Keratinocyte (primary cell): Measurements from ENCODE around the gene ABHD12B. TPM values are rescaled to one million over a fixed set of nuclear protein-coding genes. Genes with fewer than 3 reads are reported as not detected.

ENCODE experiments used
- DNase-seq: peaks from one replicate; pipeline ENCODE4 v3.0.0-alpha.2; 2011; ENCODE audit warnings: low read depth, missing footprints, low spot score
- FAIRE-seq: peaks from 2 replicates; lab custom pipeline; 2011; peaks lifted over from hg19 to GRCh38; lab: Jason Lieb, UNC
- H2AFZ ChIP-seq: 2 replicates; pipeline ENCODE4 v1.6.0; 2012; ENCODE audit warnings: low read length, control low read depth, inconsistent platforms; ENCODE audit not compliant: control insufficient read depth
- H3K27ac ChIP-seq: 2 replicates; pipeline ENCODE4 v1.5.1; 2011; ENCODE audit warnings: low read length; ENCODE audit not compliant: control insufficient read depth, insufficient read depth
- H3K27me3 ChIP-seq: 3 replicates; pipeline ENCODE4 v1.6.0; 2011; ENCODE audit warnings: low read length; ENCODE audit not compliant: control insufficient read depth, insufficient read depth; ENCODE audit errors: extremely low read depth
- H3K36me3 ChIP-seq, 2 experiments: 2 replicates in 1 of 2; 3 replicates in 1 of 2; pipeline ENCODE4 v1.5.1; 2011; ENCODE audit warnings: low read length in 2 of 2, mild to moderate bottlenecking in 1 of 2; ENCODE audit not compliant: control insufficient read depth in 2 of 2, insufficient read depth in 2 of 2; ENCODE audit errors: extremely low read depth in 1 of 2
- H3K4me1 ChIP-seq: 3 replicates; pipeline ENCODE4 v1.5.1; 2011; ENCODE audit warnings: low read length; ENCODE audit not compliant: control insufficient read depth, insufficient read depth; ENCODE audit errors: extremely low read depth
- H3K4me2 ChIP-seq: 3 replicates; pipeline ENCODE4 v1.6.0; 2011; ENCODE audit warnings: low read depth, low read length; ENCODE audit not compliant: control insufficient read depth, insufficient read depth; ENCODE audit errors: extremely low read depth
- H3K4me3 ChIP-seq, 3 experiments: fragments of 200-600 bp in 1 of 3; sonication (generic) in 1 of 3; 2 replicates in 2 of 3; 3 replicates in 1 of 3; pipeline ENCODE4 v1.5.1; 2011 to 2016; ENCODE audit warnings: low read length in 3 of 3, mild to moderate bottlenecking in 3 of 3, control low read depth in 2 of 3, inconsistent platforms in 1 of 3, low read depth in 1 of 3, mixed read lengths in 1 of 3, mixed run types in 1 of 3, moderate library complexity in 1 of 3; ENCODE audit not compliant: control insufficient read depth in 2 of 3, insufficient read depth in 2 of 3; ENCODE audit errors: extremely low read depth in 1 of 3
- H3K79me2 ChIP-seq: 2 replicates; pipeline ENCODE4 v1.6.0; 2012; ENCODE audit warnings: low read length; ENCODE audit not compliant: control insufficient read depth, insufficient read depth
- H3K9ac ChIP-seq: 3 replicates; pipeline ENCODE4 v1.6.0; 2011; ENCODE audit warnings: low read length; ENCODE audit not compliant: control insufficient read depth, insufficient read depth; ENCODE audit errors: extremely low read depth
- H3K9me1 ChIP-seq: 3 replicates; pipeline ENCODE4 v1.6.0; 2011; ENCODE audit warnings: low read length; ENCODE audit not compliant: control insufficient read depth, insufficient read depth; ENCODE audit errors: extremely low read depth
- H3K9me3 ChIP-seq: 2 replicates; pipeline ENCODE4 v1.5.1; 2012; ENCODE audit warnings: low read depth, low read length; ENCODE audit not compliant: control insufficient read depth
- H4K20me1 ChIP-seq: 3 replicates; pipeline ENCODE4 v1.6.0; 2011; ENCODE audit warnings: low read length; ENCODE audit not compliant: control insufficient read depth, insufficient read depth; ENCODE audit errors: extremely low read depth
- EZH2 ChIP-seq: IDR thresholded peaks from one replicate; pipeline ENCODE4 v1.6.1; 2012; ENCODE audit warnings: inconsistent platforms, mild to moderate bottlenecking, low read length, moderate library complexity
- dilution Hi-C: fragments of 300-500 bp; cut with MboI; formaldehyde crosslinking; loops from one replicate; pipeline ENCODE4 v1.7.0; 2020; ENCODE audit warnings: low sequenced_read_pairs; ENCODE audit not compliant: extremely low pct_ligation_motif_present
- polyA plus RNA-seq, 5 experiments: library from polyadenylated mRNA; depleted of rRNA in 3 of 5; stranded (reverse) in 3 of 5; stranded (forward) in 1 of 5; unstranded in 1 of 5; fragments of >200 nt; gene quantifications; 1 replicate in 1 of 5; 2 replicates in 3 of 5; 3 replicates in 1 of 5; pipeline versions ENCODE4 v1.2.1 to v1.2.3, GENCODE V29; 2011 to 2012; ENCODE audit warnings: missing spikeins in 2 of 5, low read depth in 1 of 5, low replicate concordance in 1 of 5
- TF ChIP-seq, protein P1 (sequence below), 3 experiments: IDR thresholded peaks in 1 of 3; conservative IDR thresholded peaks in 1 of 3; optimal IDR thresholded peaks in 1 of 3; 2 replicates in 2 of 3; 3 replicates in 1 of 3; pipeline versions ENCODE3 to v1.5.1; 2011; ENCODE audit warnings: low read length in 3 of 3, mild to moderate bottlenecking in 3 of 3, moderate library complexity in 2 of 3, control low read depth in 1 of 3, inconsistent platforms in 1 of 3; ENCODE audit not compliant: insufficient read depth in 2 of 3; ENCODE audit errors: extremely low read depth in 1 of 3

The ABHD12B gene
- polyA plus RNA-seq, 1 donor (not counting 4 experiments of a cell fraction or from before 2014, with no cell fraction given) = not detected

DNA sequence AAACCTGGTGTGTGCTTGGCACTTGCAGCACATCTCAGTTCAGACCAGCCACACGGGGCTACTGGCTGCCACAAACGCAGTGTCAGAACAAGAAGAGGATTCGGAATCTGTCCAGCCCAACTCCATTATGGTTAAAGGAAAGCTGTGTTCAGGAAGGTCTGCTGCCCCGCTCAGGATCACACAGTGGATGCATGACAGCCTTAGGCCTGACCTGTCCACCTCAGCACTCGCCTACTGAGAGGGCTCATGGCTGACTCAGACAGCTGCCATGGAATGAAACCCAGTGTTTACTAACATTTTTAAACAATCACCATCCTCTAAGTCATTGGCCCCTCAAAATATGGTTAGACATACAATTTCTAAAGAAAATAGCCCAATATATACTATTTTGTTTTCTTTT lies 35.3 kb upstream of the ABHD12B start:
- no peaks in the 10 kb centered on the region for H3K9me3 ChIP-seq
- FAIRE-seq (no peak), DNase-seq (no peak)
- no peaks in the 10 kb centered on the region for H4K20me1 ChIP-seq
- dilution Hi-C loops = no loop called here
- TF ChIP-seq, protein P1, sequence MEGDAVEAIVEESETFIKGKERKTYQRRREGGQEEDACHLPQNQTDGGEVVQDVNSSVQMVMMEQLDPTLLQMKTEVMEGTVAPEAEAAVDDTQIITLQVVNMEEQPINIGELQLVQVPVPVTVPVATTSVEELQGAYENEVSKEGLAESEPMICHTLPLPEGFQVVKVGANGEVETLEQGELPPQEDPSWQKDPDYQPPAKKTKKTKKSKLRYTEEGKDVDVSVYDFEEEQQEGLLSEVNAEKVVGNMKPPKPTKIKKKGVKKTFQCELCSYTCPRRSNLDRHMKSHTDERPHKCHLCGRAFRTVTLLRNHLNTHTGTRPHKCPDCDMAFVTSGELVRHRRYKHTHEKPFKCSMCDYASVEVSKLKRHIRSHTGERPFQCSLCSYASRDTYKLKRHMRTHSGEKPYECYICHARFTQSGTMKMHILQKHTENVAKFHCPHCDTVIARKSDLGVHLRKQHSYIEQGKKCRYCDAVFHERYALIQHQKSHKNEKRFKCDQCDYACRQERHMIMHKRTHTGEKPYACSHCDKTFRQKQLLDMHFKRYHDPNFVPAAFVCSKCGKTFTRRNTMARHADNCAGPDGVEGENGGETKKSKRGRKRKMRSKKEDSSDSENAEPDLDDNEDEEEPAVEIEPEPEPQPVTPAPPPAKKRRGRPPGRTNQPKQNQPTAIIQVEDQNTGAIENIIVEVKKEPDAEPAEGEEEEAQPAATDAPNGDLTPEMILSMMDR (optimal IDR thresholded peaks at IDR 0.05 in 1 of 3, IDR thresholded peaks at IDR 0.05 in 1 of 3, conservative IDR thresholded peaks at IDR 0.05 in 1 of 3; ENCODE audit: extremely low read depth in 1 of 3, insufficient read depth in 2 of 3, low read length in 3 of 3) = no peak
- TF ChIP-seq EZH2 = no peak
- no peak overlapping the region for H2AFZ ChIP-seq
- H3K27me3 ChIP-seq = no peaks in the 10 kb centered on the region
- no peaks in the 10 kb centered on the region for H3K36me3 ChIP-seq
- H3K9ac ChIP-seq = no peak overlapping the region
- H3K4me2 ChIP-seq = no peak overlapping the region
- no peak overlapping the region for H3K4me3 ChIP-seq
- H3K79me2 ChIP-seq = no peaks in the 10 kb centered on the region
- peaks cover 4% of the 10 kb centered on the region for H3K4me1 ChIP-seq
- no peaks in the 10 kb centered on the region for H3K9me1 ChIP-seq
- H3K27ac ChIP-seq = no peak overlapping the region

DNA sequence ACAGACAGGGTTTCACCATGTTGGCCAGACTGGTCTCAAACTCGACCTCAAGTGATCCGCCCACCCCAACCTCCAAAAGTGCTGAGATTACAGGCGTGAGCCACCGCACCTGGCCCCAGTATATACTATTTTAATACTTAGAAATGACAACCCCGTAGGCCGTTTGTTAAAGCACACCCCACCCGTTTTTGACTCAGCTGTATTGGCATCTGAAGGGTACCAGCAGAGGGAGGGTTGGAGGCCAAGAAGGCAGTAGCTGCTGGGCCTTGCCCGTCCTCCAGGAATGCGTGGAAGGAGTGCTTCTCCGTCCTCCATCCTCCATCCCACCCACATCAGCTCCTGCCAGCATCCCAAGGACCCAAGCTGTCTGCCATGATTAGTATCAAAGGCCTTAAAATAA lies 34.6 kb upstream of the ABHD12B start:
- Histone ChIP-seq H3K27me3 (no peaks in the 10 kb centered on the region), H3K79me2 (no peaks in the 10 kb centered on the region), H3K4me3 (no peak overlapping the region), H2AFZ (no peak overlapping the region), H3K9ac (no peak overlapping the region), H3K4me1 (no peaks in the 10 kb centered on the region), H4K20me1 (no peaks in the 10 kb centered on the region), H3K9me3 (no peaks in the 10 kb centered on the region), H3K27ac (no peak overlapping the region), H3K36me3 (no peaks in the 10 kb centered on the region), H3K9me1 (no peaks in the 10 kb centered on the region), H3K4me2 (no peak overlapping the region)
- TF ChIP-seq, protein P1 (optimal IDR thresholded peaks at IDR 0.05 in 1 of 3, IDR thresholded peaks at IDR 0.05 in 1 of 3, conservative IDR thresholded peaks at IDR 0.05 in 1 of 3; ENCODE audit: extremely low read depth in 1 of 3, insufficient read depth in 2 of 3, low read length in 3 of 3) = no peak
- TF ChIP-seq EZH2 = no peak
- FAIRE-seq (no peak), DNase-seq (no peak)
- dilution Hi-C loops = no loop called here
